GM19372 (cell line): Measurements from ENCODE around the gene CREB5.

ENCODE experiments used
- ATAC-seq: cut with Tn5 transposase; IDR thresholded peaks from one replicate; pipeline ENCODE4 v1.9.1; 2021; ENCODE audit warnings: mild to moderate bottlenecking, low read depth, moderate library complexity; ENCODE audit not compliant: unreplicated experiment

The CREB5 gene

DNA sequence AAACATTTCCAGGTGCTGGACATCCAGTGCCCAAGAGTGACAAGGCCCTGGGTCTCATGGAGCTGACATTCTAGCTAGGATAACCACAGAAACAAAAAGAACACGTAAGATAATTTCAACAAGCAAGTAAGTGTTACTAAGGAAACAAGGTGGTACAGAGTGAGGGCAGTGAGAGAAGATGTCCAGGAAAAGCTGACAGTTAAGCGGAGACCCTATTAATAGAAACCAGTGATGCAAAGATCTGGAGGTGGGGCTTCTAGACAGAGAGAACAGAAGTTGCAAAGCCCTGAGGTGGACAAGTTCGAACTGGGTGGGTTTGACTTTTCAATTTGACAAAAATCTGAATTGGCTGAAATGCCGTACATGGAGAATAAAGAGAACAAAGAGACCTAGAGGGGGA, 449.5 kb downstream of the CREB5 start:
- no peak for ATAC-seq

DNA sequence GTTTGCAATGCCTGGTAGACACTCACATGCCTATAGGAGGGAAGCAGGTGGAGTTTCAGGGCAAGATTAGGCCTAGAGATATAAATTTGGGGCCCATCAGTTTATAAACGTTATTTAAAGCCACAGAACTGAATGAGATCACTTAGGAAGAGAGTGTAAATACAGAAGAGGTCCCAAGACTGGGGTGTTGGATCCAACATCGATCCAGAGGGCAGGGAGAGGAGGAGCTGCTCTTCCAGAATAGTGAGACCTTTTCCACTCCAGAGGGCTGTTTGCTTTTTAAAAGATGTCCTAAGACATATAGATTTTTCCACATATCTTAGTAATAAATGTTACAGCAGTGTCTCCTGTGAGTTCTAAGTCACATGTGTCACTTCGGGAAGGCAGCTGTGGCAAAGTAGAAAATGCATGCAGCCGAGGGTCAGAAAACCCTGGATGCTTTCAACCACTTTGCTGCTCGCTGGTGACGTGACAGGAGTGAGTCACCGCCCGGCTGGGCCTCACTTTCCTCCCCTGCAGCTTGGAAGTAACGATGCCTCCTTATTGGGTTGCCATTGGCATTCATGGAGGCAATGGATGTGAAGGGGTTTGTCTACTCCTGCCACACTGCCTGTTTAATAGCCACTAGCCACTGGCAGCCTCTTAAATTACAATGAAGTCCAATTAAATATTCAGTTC, 450.4 kb downstream of the CREB5 start:
- ATAC-seq = no peak

DNA sequence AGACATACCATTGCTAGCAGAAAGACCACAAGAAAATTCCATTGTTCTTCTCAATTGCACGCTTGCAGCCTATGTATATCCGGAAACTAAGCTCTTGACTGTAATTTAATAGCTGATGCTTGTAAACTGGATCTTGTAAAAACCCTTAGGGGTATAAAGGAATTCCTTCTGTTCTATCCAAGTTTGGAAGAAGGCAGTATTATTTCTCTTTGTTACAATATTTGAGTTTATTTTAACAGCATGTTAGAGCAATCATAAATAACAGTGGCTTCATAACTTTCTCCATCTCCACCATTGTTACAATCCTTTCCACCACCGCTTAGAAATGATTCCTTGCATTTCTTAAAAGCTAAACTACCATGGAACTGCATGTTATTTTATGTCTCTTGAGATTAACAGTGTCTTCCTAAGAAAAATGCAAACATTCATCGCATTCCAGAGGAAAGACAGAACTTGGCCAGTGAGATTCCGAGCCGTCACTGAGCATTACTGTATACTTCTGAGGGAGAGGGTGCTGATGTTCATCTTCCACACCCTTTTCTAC, 453.4 kb downstream of the CREB5 start:
- no peak for ATAC-seq

DNA sequence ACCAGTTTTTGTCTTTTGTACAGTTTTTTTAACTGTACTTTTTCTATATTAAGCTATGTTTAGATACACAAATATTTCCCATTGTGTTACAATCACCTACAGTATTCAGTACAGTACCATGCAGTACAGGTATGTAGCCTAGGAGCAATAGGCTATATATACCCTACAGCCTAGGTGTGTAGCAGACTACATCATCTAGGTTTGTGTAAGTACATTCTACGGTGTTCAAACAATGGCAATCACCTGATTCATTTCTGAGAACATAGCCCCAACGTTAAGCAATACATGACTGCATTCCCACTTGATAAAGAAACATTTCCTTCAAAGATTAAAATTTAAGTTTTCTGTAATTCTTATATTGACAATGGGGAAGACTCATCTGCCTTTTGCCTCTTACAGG, 456.4 kb downstream of the CREB5 start:
- ATAC-seq = no peak

DNA sequence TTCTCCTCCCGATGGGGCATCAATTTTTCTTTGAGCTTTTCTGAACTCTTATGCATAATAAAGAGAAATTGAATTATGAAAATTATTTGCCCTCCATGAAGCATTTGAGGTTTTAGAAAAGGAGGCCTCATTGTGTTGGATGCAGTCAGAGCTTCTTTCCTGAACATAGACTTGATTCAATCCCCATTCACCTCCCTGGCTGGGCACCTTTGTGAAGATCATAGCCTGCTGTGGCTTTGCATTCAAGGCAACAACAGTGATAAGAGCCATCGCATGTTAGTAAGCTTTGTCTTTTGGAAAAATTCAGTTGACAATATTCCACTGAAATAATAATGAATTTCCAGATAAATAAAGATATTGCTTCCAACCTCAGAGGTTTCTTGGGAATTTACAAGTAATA, 458.8 kb downstream of the CREB5 start:
- no peak for ATAC-seq

DNA sequence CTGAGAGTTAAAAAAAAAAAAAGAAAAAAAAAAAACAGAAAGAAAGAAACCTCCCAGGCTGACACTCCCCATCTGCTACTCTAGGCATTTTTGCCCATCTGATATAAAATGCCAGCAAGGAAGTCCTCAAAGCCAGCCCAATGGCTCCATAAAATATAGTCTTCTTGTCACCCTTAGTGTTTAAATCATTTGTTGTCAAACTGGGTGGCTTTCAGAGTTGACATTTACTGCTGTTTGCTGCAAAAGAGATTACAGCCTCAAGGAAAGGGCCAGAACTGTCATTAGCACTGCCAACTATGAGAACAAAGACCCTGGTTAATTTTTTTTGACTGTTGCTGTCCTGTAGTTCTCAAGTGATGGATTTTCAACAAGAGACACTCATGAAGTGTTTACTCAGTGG, 459.3 kb downstream of the CREB5 start:
- ATAC-seq = no peak

DNA sequence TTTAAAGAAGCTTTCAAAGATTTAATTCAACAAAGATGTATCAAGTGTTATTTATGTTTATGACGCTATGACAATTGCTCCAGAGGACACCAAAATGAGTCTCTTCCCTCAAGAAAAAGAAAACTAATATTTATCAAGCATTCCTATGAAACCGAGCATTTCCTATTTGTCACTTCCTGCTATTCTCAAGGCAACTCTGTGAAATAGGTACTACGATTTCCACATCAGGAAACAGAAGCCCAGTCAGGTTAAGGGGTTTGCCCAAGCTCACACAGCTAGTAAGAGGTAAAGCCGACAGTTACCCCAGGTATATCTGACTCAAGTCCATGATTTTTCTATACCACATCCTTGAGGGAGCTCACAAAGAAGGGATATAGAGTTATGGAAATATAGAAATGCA, 459.9 kb downstream of the CREB5 start:
- ATAC-seq = no peak

DNA sequence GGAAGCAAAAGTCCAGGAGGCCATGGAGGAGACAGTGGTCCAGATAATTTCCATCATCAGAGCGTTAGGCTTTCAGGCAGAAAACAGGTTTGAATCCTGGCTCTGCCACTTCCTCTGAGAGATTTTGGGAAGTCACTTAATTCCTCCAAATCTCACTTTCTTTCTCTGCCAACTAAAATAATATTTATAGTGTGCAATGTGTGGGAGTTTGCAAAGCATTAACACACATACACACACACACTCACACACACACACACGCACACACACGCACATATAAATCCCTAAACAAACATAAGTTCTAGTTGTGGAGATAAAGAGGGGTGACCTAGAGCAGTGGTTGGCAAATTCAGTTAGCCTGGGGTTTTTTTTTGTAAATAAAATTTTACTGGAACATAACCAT, 461.0 kb downstream of the CREB5 start:
- no peak for ATAC-seq

DNA sequence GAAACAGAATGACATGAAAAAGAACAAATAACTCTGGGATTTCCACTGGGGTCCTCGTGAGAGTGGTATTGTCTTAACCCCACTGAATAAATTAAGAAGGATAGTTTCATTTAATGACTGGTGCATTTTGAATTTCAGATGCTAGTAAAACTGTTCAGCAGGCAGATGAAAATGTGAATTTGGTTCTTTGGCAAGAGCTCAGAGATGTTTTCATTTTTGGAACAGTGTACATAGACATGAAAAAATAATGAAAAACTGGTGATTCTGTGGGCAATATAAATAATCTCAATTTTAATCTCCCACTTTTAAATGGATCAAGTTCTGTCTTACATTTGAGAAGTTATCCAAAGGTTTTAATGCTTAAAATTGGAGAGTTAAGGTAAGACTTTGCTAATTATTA, 461.7 kb downstream of the CREB5 start:
- ATAC-seq = no peak
